Islet of Langerhans (tissue), 1 donor: ENCODE measurements around the gene CD151.

Experiments used
- FAIRE-seq: peaks from one replicate; lab custom pipeline; 2011; peaks lifted over from hg19 to GRCh38; lab: Jason Lieb, UNC

The CD151 gene

GRCh38 chr11:815675-816432 is 16.9 kb upstream of the CD151 start:
- no peak for FAIRE-seq

- no peak for FAIRE-seq
Measured at GRCh38 chr11:816433-816779, 16.3 kb upstream of the CD151 start.

GRCh38 chr11:818396-819128 is 14.2 kb upstream of the CD151 start, which contains the start of gene PNPLA2:
Gene PNPLA2 (plus strand): TSS chr11:818914. CDS start chr11:819719, 805 bp downstream.
- FAIRE-seq = no peak

- FAIRE-seq = no peak
Measured at GRCh38 chr11:819129-819931, 13.4 kb upstream of the CD151 start.

- no peak for FAIRE-seq
Measured at GRCh38 chr11:819943-820649, 12.7 kb upstream of the CD151 start.

DNA sequence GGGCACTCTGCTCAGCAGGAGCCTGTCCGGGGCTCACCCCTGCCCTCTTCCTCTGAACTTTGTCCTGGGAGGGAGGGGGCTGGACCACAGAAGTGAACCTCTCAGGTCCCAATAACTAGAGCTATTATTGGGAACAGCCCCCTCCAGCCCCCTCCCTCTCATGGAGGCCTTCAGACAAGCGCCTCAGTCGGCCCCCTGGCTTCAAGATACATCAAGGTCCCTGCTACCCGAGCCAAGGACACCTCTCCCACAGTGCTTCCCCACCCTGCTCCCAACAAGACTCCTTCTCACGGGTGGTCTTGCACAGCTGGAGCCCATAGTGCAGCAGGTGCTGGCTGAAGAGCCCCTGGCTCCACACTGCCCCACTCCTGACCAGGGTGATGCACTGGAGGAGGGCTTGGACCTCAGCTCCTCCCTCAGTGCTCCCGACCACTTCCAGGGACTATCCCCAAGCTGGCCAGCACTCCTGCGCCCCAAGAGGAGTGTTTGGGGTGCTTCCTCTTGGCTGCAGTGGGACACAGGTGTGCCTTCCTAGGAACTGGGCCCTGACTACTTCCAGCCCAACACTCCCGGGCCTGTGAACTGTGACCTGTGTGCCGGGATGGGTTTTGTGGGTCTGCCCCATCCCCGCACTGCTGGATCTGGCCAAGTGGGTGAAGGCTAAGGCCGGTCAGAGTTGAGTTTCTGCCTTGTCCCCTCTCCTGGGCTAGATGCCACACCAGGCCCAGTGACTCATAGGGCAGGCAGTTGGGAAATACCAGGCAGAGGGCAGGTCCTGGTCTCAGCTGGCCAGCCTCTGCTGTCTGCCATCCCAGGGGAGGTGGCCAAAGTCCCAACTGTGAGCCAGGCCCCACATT is 11.9 kb upstream of the CD151 start:
- no peak for FAIRE-seq

DNA sequence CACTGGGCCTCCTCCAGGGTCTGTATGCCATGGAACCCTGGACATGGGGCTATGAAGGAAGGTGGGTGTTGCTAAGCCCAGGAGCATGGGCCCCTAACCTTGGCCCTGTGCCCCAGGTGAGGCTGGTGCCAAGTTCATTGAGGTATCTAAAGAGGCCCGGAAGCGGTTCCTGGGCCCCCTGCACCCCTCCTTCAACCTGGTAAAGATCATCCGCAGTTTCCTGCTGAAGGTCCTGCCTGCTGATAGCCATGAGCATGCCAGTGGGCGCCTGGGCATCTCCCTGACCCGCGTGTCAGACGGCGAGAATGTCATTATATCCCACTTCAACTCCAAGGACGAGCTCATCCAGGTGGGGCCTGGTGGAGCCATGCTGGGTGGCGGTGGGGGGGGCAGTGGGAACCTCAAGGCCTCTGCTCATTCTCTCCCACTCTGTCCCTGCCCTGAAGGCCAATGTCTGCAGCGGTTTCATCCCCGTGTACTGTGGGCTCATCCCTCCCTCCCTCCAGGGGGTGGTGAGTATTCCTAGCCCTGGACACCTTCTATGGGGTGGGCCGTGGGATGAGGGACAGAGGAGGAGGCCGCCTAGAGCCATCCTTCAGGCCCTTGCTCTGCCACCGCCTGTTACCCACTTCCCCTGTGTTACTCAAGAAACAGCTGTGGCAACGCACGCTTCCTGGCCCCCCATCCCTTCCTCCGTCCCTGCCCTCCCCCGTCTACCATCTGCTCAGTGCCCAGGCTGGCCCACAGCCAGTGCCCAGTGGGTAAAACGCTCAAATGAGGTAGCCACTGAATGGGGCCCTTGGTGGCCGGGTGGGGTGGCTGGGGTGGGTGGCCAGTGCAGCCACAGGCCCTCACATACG is 11.0 kb upstream of the CD151 start:
- no peak for FAIRE-seq

- FAIRE-seq = no peak
Measured at GRCh38 chr11:823441-824291, 9.1 kb upstream of the CD151 start.

DNA sequence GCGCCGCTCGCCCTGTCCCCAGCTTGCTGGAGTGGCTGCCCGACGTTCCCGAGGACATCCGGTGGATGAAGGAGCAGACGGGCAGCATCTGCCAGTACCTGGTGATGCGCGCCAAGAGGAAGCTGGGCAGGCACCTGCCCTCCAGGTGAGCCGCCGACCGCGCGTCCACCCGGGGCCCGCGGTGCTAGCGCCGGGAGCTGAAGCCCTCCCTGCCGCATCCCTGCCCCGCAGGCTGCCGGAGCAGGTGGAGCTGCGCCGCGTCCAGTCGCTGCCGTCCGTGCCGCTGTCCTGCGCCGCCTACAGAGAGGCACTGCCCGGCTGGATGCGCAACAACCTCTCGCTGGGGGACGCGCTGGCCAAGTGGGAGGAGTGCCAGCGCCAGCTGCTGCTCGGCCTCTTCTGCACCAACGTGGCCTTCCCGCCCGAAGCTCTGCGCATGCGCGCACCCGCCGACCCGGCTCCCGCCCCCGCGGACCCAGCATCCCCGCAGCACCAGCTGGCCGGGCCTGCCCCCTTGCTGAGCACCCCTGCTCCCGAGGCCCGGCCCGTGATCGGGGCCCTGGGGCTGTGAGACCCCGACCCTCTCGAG is 8.4 kb upstream of the CD151 start:
- FAIRE-seq = no peak

GRCh38 chr11:824942-825341 is 7.8 kb upstream of the CD151 start:
- no peak for FAIRE-seq

- FAIRE-seq = no peak
Measured at GRCh38 chr11:825366-826226, 7.2 kb upstream of the CD151 start.

GRCh38 chr11:826227-826621 is 6.5 kb upstream of the CD151 start:
- FAIRE-seq = no peak

DNA sequence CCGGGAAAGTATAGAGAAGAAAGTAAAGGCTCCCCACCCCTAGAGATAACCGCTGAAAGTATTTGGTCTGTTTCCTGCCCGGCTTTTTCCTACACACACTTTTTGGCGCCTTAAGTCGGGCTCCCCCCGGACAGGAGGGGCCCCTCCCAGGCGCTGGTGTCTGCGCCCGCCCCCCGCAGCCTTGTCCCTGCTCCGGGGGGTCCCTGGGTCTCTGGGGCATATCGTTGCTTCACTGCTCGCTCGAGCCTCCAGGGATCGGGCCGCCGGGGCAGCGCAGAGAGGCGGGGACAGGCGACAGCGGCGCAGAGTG is 6.0 kb upstream of the CD151 start:
- no peak for FAIRE-seq

- FAIRE-seq = no peak
Measured at GRCh38 chr11:827146-827896, 5.4 kb upstream of the CD151 start.

DNA sequence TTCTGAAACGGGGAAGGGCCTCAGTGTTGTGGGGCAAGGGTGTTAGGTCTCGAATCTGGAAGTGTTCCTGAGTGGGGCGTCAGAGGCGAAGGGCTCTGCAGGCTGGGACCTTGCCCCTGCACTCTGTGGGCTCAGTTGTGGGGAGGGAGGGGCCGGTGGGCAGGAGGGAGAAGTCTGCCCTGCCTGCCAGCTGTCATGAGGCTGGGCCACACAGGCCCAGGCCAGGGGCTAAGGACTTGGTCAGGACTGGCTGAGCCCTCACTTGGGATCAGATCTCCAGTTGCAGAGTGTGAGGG is 4.9 kb upstream of the CD151 start, which contains the start of gene CRACR2B:
TSS of gene CRACR2B (plus strand) at position 23 of the 296 bp plus-strand sequence. CDS start 689 bp downstream, outside the sequence.
- no peak for FAIRE-seq

DNA sequence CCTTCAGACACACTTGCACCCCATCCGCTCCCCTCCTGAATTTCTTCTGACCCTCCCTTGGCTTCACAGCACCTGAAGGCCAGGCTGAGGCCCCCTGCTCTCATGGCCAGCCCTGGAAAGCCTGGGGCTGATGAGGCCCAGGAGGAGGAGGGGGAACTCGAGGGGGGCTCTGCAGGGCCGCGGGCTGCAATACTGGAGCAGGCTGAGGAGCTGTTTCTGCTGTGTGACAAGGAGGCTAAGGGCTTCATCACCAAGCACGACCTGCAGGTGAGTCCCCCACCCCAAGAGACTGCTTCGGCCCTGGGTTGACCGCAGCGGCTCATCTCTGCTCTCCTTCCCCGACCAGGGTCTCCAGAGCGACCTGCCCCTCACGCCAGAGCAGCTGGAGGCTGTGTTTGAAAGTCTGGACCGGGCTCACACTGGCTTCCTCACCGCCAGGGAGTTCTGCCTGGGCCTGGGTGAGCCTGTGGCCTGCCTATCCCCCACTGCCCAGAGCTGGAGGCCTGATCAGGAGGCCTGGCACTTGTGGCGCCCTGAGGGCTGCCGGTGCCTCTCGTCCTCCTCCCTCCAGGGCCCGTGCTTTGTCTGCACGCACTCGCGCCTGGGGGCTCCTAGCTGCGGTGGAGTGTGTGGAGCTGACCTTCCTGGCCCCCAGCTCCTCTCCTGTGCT is 4.1 kb upstream of the CD151 start:
- FAIRE-seq = no peak
